ENCODE measurements around the gene SART1. TPM values are rescaled to one million over a fixed set of nuclear protein-coding genes. Genes with fewer than 3 reads are reported as not detected.

SART1 gene
- total and polyA plus RNA-seq, 10 of the 15 experiments (the other 5 are each of a cell fraction or from before 2014, with no cell fraction given) = 6.2 to 60.5 (median 37.4) TPM

- Histone ChIP-seq H3K4me2 (ENCODE audit: control insufficient read depth, insufficient read depth) (no peak overlapping the region), H4K20me1 (ENCODE audit: control insufficient read depth, insufficient read depth) (no peaks in the 10 kb centered on the region), H3K27me3 (replicated peaks in 1 of 2; ENCODE audit: control insufficient read depth in 2 of 2, insufficient read depth in 2 of 2, low read length in 1 of 2) (peaks cover 3 to 7% of the 10 kb centered on the region in 2 experiments), H3K4me3 (no peak overlapping the region), H3K27ac (ENCODE audit: control insufficient read depth, insufficient read depth) (no peak overlapping the region), H3K36me3 (ENCODE audit: control insufficient read depth in 2 of 2, insufficient read depth in 2 of 2, low read length in 1 of 2) (no peaks in the 10 kb centered on the region), H2AFZ (ENCODE audit: control insufficient read depth, low read depth, low read length) (no peak overlapping the region), H3K9ac (ENCODE audit: control insufficient read depth, insufficient read depth, low read length) (no peak overlapping the region), H3K9me3 (replicated peaks; ENCODE audit: control insufficient read depth, insufficient read depth, low read length) (no peaks in the 10 kb centered on the region), H3K4me1 (ENCODE audit: control insufficient read depth, insufficient read depth, low read length) (no peaks in the 10 kb centered on the region), H3K79me2 (ENCODE audit: control insufficient read depth, insufficient read depth, low read length) (no peaks in the 10 kb centered on the region)
- ATAC-seq = no peak; the same call in 2 of the 3 replicates
- 57% methylated on average over 11 of the region's 14 CpGs for WGBS (ENCODE audit: insufficient coverage, insufficient replicate concordance, low lambda C conversion rate, missing lambda C conversion rate)
- DNase-seq (ENCODE audit: low read depth, low spot score) = no peak
- ChIA-PET RAD21 (ENCODE audit: unreplicated experiment) (no interaction called here), POLR2A (interaction anchor here (0.6 to 0.7 kb wide), 2 partner anchors 17 to 57 kb away, joined by 3 to 10 read pairs; no protein-coding TSS in a partner anchor), CTCF (interaction anchor here (0.8 kb wide), 2 partner anchors 11 to 247 kb away, joined by 3 to 4 read pairs; no protein-coding TSS in a partner anchor), SMC1A (ENCODE audit: uncharacterized antibody, unreplicated experiment) (no interaction called here)
- no TSS peak for BruUV-seq (replicated peaks)
- in situ Hi-C loops (cut with MboI) = no loop called here
- FAIRE-seq = no peak
- TF ChIP-seq LARP7 (IDR thresholded peaks at IDR 0.05) = no peak
- TF ChIP-seq ZNF217 (IDR thresholded peaks at IDR 0.05) = no peak
- TF ChIP-seq E2F4 (IDR thresholded peaks at IDR 0.05; ENCODE audit: low read depth, low read length) = no peak
- TF ChIP-seq SMAD1 (IDR thresholded peaks at IDR 0.05; ENCODE audit: low read depth, partially characterized antibody) = no peak
- no peak for TF ChIP-seq NFYB (IDR thresholded peaks at IDR 0.05; ENCODE audit: insufficient read depth, low read depth, low read length)
- TF ChIP-seq ZBTB33 (IDR thresholded peaks at IDR 0.05) = no peak
- no peak for TF ChIP-seq BHLHE40 (IDR thresholded peaks at IDR 0.05; ENCODE audit: borderline replicate concordance in 1 of 2, low read depth in 2 of 2, low read length in 1 of 2)
- intact Hi-C loops (cut with micrococcal nuclease; ENCODE audit: unreplicated experiment) = no loop called here
Observed at GRCh38 chr11:66011239-66011784, 49.8 kb downstream of the SART1 start.

All from GM12878 (cell line).